A549 (cell line): ENCODE data around the gene CACNA1C. TPM values are rescaled to one million over a fixed set of nuclear protein-coding genes. Genes with fewer than 3 reads are reported as not detected.

Experiments
- ATAC-seq, 2 experiments: fragments of 200-7000 bp in 1 of 2; fragments of >200 bp in 1 of 2; cut with Nextera tagmentation in 1 of 2; cut with Tn5 transposase in 1 of 2; 3 replicates each; pipeline versions ENCODE4 v1.8.0 to v1.9.1; 2018 to 2020; ENCODE audit warnings: mild to moderate bottlenecking in 1 of 2, moderate library complexity in 1 of 2
- CTCF ChIA-PET: fragments of 300-600 bp; sonication (Branson Sonifier 250); formaldehyde crosslinking; extraction: SDS; loops from one replicate; lab custom pipeline; 2021; ENCODE audit warnings: antibody characterized with exemption, inconsistent platforms; lab: Yijun Ruan, JAX
- POLR2A ChIA-PET: fragments of 350-600 bp; formaldehyde crosslinking; extraction: SDS; loops from one replicate; lab custom pipeline; 2021; ENCODE audit warnings: antibody characterized with exemption, inconsistent platforms; lab: Yijun Ruan, JAX
- DNase-seq, 2 experiments: peaks; one replicate each; pipeline versions ENCODE4 v3.0.0 to v3.0.0-alpha.2; 2011 to 2016; ENCODE audit warnings: low read depth in 1 of 2, low spot score in 1 of 2
- FAIRE-seq: peaks from 2 replicates; lab custom pipeline; 2011; peaks lifted over from hg19 to GRCh38; lab: Jason Lieb, UNC
- H3K27ac ChIP-seq, 2 experiments: fragments of >200 bp; sonication (Bioruptor Twin); formaldehyde crosslinking; 3 replicates each; pipeline ENCODE4 v1.5.1; 2016 to 2017
- H3K4me1 ChIP-seq: fragments of >200 bp; sonication (Bioruptor Twin); formaldehyde crosslinking; 3 replicates; pipeline ENCODE4 v1.6.1; 2016
- H3K4me2 ChIP-seq: fragments of >200 bp; sonication (Bioruptor Twin); formaldehyde crosslinking; 3 replicates; pipeline ENCODE4 v1.6.1; 2016
- H3K4me3 ChIP-seq: fragments of >200 bp; sonication (Bioruptor Twin); formaldehyde crosslinking; 3 replicates; pipeline ENCODE4 v1.5.1; 2016
- H3K9me3 ChIP-seq: fragments of >200 bp; sonication (Bioruptor Twin); formaldehyde crosslinking; 3 replicates; pipeline ENCODE4 v1.6.1; 2016
- BHLHE40 ChIP-seq: IDR thresholded peaks from 2 replicates; pipeline ENCODE4 v1.6.1; 2012; ENCODE audit warnings: low read depth, low read length, inconsistent platforms
- CBX2 ChIP-seq: fragments of 200-600 bp; sonication (generic); IDR thresholded peaks from 2 replicates; pipeline ENCODE4 v1.6.1; 2016; ENCODE audit warnings: low read depth, mild to moderate bottlenecking, borderline replicate concordance
- CTCF ChIP-seq: fragments of >200 bp; sonication (Bioruptor Twin); formaldehyde crosslinking; IDR thresholded peaks from 3 replicates; pipeline ENCODE4 v1.5.1; 2016
- EHF ChIP-seq: fragments of 250-450 bp; sonication (Bioruptor Pico); IDR thresholded peaks from 2 replicates; pipeline ENCODE4 v1.5.0; 2020; ENCODE audit warnings: mild to moderate bottlenecking
- EP300 ChIP-seq, 2 experiments: fragments of >200 bp; sonication (Bioruptor Twin); formaldehyde crosslinking; IDR thresholded peaks; 2 replicates in 1 of 2; 3 replicates in 1 of 2; pipeline ENCODE4 v1.6.1; 2016 to 2017
- FOXS1 ChIP-seq: fragments of 250-450 bp; sonication (Bioruptor Pico); IDR thresholded peaks from 2 replicates; pipeline ENCODE4 v1.5.0; 2020; ENCODE audit warnings: mild to moderate bottlenecking, moderate library complexity
- HDAC2 ChIP-seq: fragments of 200-600 bp; sonication (generic); IDR thresholded peaks from 2 replicates; pipeline ENCODE4 v1.6.1; 2016
- HMGXB4 ChIP-seq: fragments of 250-450 bp; sonication (Bioruptor Pico); IDR thresholded peaks from 2 replicates; pipeline ENCODE4 v1.5.0; 2021; ENCODE audit warnings: mild to moderate bottlenecking, moderate library complexity, borderline replicate concordance
- JUN ChIP-seq, 2 experiments: fragments of >200 bp; sonication (Bioruptor Twin); formaldehyde crosslinking; IDR thresholded peaks; 2 replicates in 1 of 2; 3 replicates in 1 of 2; pipeline ENCODE4 v1.6.1; 2016 to 2017
- MAZ ChIP-seq: fragments of 150-350 bp; IDR thresholded peaks from 2 replicates; pipeline ENCODE4 v1.6.1; 2014; ENCODE audit warnings: antibody characterized with exemption, low read depth, low read length, borderline replicate concordance
- MYC ChIP-seq: IDR thresholded peaks from 2 replicates; pipeline ENCODE4 v1.6.1; 2012; ENCODE audit warnings: mild to moderate bottlenecking, inconsistent platforms, low read length, improper control_type of control experiment, borderline replicate concordance
- NR3C1 ChIP-seq: fragments of >200 bp; sonication (Bioruptor Twin); formaldehyde crosslinking; IDR thresholded peaks from 3 replicates; pipeline ENCODE4 v1.6.1; 2017
- PBX3 ChIP-seq: IDR thresholded peaks from 2 replicates; pipeline ENCODE4 v1.6.1; 2012
- POLR2AphosphoS2 ChIP-seq: conservative IDR thresholded peaks from 2 replicates; pipeline ENCODE4 v1.6.1; 2012; ENCODE audit warnings: low read length, improper control_type of control experiment, inconsistent platforms
- RARB ChIP-seq: fragments of 250-450 bp; sonication (Bioruptor Pico); IDR thresholded peaks from 2 replicates; pipeline ENCODE4 v1.8.0; 2021; ENCODE audit warnings: mild to moderate bottlenecking, moderate library complexity
- REST ChIP-seq: fragments of 200-600 bp; sonication (generic); IDR thresholded peaks from 2 replicates; pipeline ENCODE4 v1.6.1; 2016; ENCODE audit warnings: antibody characterized with exemption, mild to moderate bottlenecking, moderate library complexity
- RNF2 ChIP-seq: fragments of 200-600 bp; sonication (generic); IDR thresholded peaks from 2 replicates; pipeline ENCODE4 v1.6.1; 2016; ENCODE audit warnings: low read depth, mild to moderate bottlenecking, antibody characterized with exemption, moderate library complexity, borderline replicate concordance
- ZSCAN20 ChIP-seq: fragments of 250-450 bp; sonication (Bioruptor Pico); IDR thresholded peaks from 2 replicates; pipeline ENCODE4 v1.8.0; 2022; ENCODE audit warnings: mild to moderate bottlenecking, moderate library complexity
- WGBS: methylation state at CpG from one replicate; pipeline ENCODE4 v1.1.6; 2017; ENCODE audit errors: missing lambda C conversion rate; 5-methylcytosine and 5-hydroxymethylcytosine counted together
- polyA plus RNA-seq, 4 experiments: library from polyadenylated mRNA; depleted of rRNA in 3 of 4; stranded (reverse); fragments of >200 nt; fragmentation: RNase III in 1 of 4; extraction: RNeasy Plus Mini Kit Qiagen cat#74134 plus additional on column Dnase treatment in 1 of 4; gene quantifications; 2 replicates in 3 of 4; 3 replicates in 1 of 4; pipeline ENCODE4 v1.2.3, GENCODE V29; 2011 to 2017

CACNA1C gene
- polyA plus RNA-seq, 2 of the 4 experiments (the other 2 are of a cell fraction) = not detected

- ChIA-PET CTCF (interaction anchor here (0.7 to 2.6 kb wide), 4 partner anchors 12 to 306 kb away, joined by 3 to 10 read pairs (median 7); no protein-coding TSS in a partner anchor), POLR2A (no interaction called here)
- no peak overlapping the region for H3K27ac ChIP-seq
- no peak for DNase-seq
- H3K4me3 ChIP-seq = no peak overlapping the region
- 34% methylated on average over 6 of the region's 6 CpGs for WGBS
- no peak for FAIRE-seq
- H3K4me1 ChIP-seq = no peaks in the 10 kb centered on the region
- no peak for TF ChIP-seq CTCF
- no peak for TF ChIP-seq EHF (CRISPR knock-in tag)
- no peak for TF ChIP-seq BHLHE40
- peaks cover 6% of the 10 kb centered on the region; the same call in 1 of the 3 replicates for H3K9me3 ChIP-seq
- no peak overlapping the region for H3K4me2 ChIP-seq
- ATAC-seq = no peak
Measured at GRCh38 chr12:2277492-2278155, 224.8 kb downstream of the CACNA1C start.

- no peak for TF ChIP-seq NR3C1
- no peak for TF ChIP-seq POLR2AphosphoS2
- no peak for TF ChIP-seq HDAC2
- TF ChIP-seq RNF2 = no peak
- no peak for TF ChIP-seq PBX3
- no peak for TF ChIP-seq MYC
- no peak for TF ChIP-seq EP300 (IDR thresholded peaks at IDR 0.05)
- no peak for TF ChIP-seq ZSCAN20 (CRISPR knock-in tag)
- TF ChIP-seq JUN (IDR thresholded peaks at IDR 0.05) = no peak
- TF ChIP-seq FOXS1 (CRISPR knock-in tag) = no peak
- no peak for TF ChIP-seq REST
- no peak for TF ChIP-seq CBX2
- TF ChIP-seq RARB (CRISPR knock-in tag) = no peak
- TF ChIP-seq HMGXB4 = no peak
- no peak for TF ChIP-seq MAZ
- Histone ChIP-seq H3K9me3 (peaks cover 6% of the 10 kb centered on the region; the same call in 1 of the 3 replicates), H3K27ac (no peak overlapping the region), H3K4me2 (no peak overlapping the region), H3K4me1 (no peaks in the 10 kb centered on the region), H3K4me3 (no peak overlapping the region)
- no peak for FAIRE-seq
- WGBS = 41% methylated on average over 1 of the region's 1 CpG
- no peak for ATAC-seq
- DNase-seq = no peak
- ChIA-PET POLR2A (no interaction called here), CTCF (interaction anchor here (1.2 to 1.9 kb wide), 3 partner anchors 10 to 223 kb away, joined by 3 to 6 read pairs (median 3); no protein-coding TSS in a partner anchor)
Measured at GRCh38 chr12:2281446-2281845, 228.7 kb downstream of the CACNA1C start.
